Muscle of leg (tissue), 9 donors: Measurements from ENCODE around the gene SCN3A. TPM values are rescaled to one million over a fixed set of nuclear protein-coding genes. Genes with fewer than 3 reads are reported as not detected.

Source experiments
- polyA plus RNA-seq, 8 donors: library from polyadenylated mRNA; unstranded; fragments of 120-200 nt; gene quantifications; one replicate each; pipeline versions ENCODE4 v1.2.1 to v1.2.3, GENCODE V29; 2013; ENCODE audit warnings: inconsistent platforms in 1 of 8, low replicate concordance in 1 of 8; ENCODE audit not compliant: insufficient read length in 8 of 8, insufficient read depth in 1 of 8
- total RNA-seq: library from RNA; stranded (reverse); fragments of 120-200 nt; gene quantifications from one replicate; pipeline ENCODE4 v1.2.4, GENCODE V29; 2013

Gene SCN3A
- total and polyA plus RNA-seq, 9 donors = 0.26 to 0.87 (median 0.39) TPM

Other genes starting within 250 kb of the SCN3A start
- 0.35 TPM for gene SLC38A11, start 248.5 kb downstream of the SCN3A start, total RNA-seq
- under 1 TPM; 0.28 to 0.97 (median 0.33) TPM for gene SLC38A11, start 248.5 kb downstream of the SCN3A start, polyA plus RNA-seq
- gene SCN2A, start 35.4 kb upstream of the SCN3A start, total RNA-seq = 0.04 TPM
- under 1 TPM in 7 of 8 donors, not detected in 1; 0.01 to 0.09 (median 0.06) TPM for gene SCN2A, start 35.4 kb upstream of the SCN3A start, polyA plus RNA-seq